ENCODE measurements around the gene ERVH48-1.
"Not testable (repeated sequence)": the region's sequence is repeated elsewhere in the genome, so short reads cannot be mapped to it uniquely, and the experiment has no call there.

ERVH48-1 gene

GRCh38 chr21:42969193-42969600 lies 43.8 kb upstream of the ERVH48-1 start:
- no peaks in the 10 kb centered on the region for H3K27me3 Mint-ChIP-seq (ENCODE audit: low read depth)
- H3K4me3 Mint-ChIP-seq = no peak overlapping the region
- no peaks in the 10 kb centered on the region for H3K36me3 Mint-ChIP-seq (ENCODE audit: low read depth)
- H3K4me1 Mint-ChIP-seq = no peaks in the 10 kb centered on the region
- no peak overlapping the region for H3K27ac Mint-ChIP-seq
- H3K9me3 Mint-ChIP-seq = no peaks in the 10 kb centered on the region
- no peak for TF ChIP-seq CTCF (IDR thresholded peaks at IDR 0.05; ENCODE audit: unreplicated experiment in 3 of 3)

- H3K4me1 Mint-ChIP-seq; H3K27me3 Mint-ChIP-seq (ENCODE audit: low read depth); H3K27ac Mint-ChIP-seq; H3K36me3 Mint-ChIP-seq (ENCODE audit: low read depth); H3K9me3 Mint-ChIP-seq; H3K4me3 Mint-ChIP-seq: not testable (repeated sequence)
Measured at GRCh38 chr21:42967616-42968015, 42.2 kb upstream of the ERVH48-1 start.

- H3K27ac Mint-ChIP-seq = no peak overlapping the region
- no peaks in the 10 kb centered on the region for H3K27me3 Mint-ChIP-seq (ENCODE audit: low read depth)
- no peaks in the 10 kb centered on the region for H3K4me1 Mint-ChIP-seq
- no peak overlapping the region for H3K4me3 Mint-ChIP-seq
- H3K36me3 Mint-ChIP-seq (ENCODE audit: low read depth) = no peaks in the 10 kb centered on the region
- no peak for TF ChIP-seq CTCF (IDR thresholded peaks at IDR 0.05; ENCODE audit: unreplicated experiment in 3 of 3)
- H3K9me3 Mint-ChIP-seq = no peaks in the 10 kb centered on the region
Measured at GRCh38 chr21:42965211-42965560, 39.8 kb upstream of the ERVH48-1 start.

GRCh38 chr21:42964546-42965210 lies 39.2 kb upstream of the ERVH48-1 start:
- no peaks in the 10 kb centered on the region for H3K27me3 Mint-ChIP-seq (ENCODE audit: low read depth)
- no peaks in the 10 kb centered on the region for H3K4me1 Mint-ChIP-seq
- H3K9me3 Mint-ChIP-seq = no peaks in the 10 kb centered on the region
- no peak overlapping the region for H3K27ac Mint-ChIP-seq
- no peak overlapping the region for H3K4me3 Mint-ChIP-seq
- no peak for TF ChIP-seq CTCF (IDR thresholded peaks at IDR 0.05; ENCODE audit: unreplicated experiment in 3 of 3)
- H3K36me3 Mint-ChIP-seq (ENCODE audit: low read depth) = no peaks in the 10 kb centered on the region

- Mint-ChIP-seq H3K27me3 (ENCODE audit: low read depth) (no peaks in the 10 kb centered on the region), H3K27ac (no peak overlapping the region), H3K9me3 (no peaks in the 10 kb centered on the region), H3K4me1 (no peaks in the 10 kb centered on the region), H3K4me3 (no peak overlapping the region), H3K36me3 (ENCODE audit: low read depth) (no peaks in the 10 kb centered on the region)
- TF ChIP-seq CTCF (IDR thresholded peaks at IDR 0.05; ENCODE audit: unreplicated experiment in 3 of 3) = no peak
Measured at GRCh38 chr21:42964086-42964485, 38.7 kb upstream of the ERVH48-1 start.

- Mint-ChIP-seq H3K4me1 (no peaks in the 10 kb centered on the region), H3K36me3 (ENCODE audit: low read depth) (no peaks in the 10 kb centered on the region), H3K27ac (no peak overlapping the region), H3K4me3 (no peak overlapping the region), H3K27me3 (ENCODE audit: low read depth) (no peaks in the 10 kb centered on the region), H3K9me3 (no peaks in the 10 kb centered on the region)
- TF ChIP-seq CTCF (IDR thresholded peaks at IDR 0.05; ENCODE audit: unreplicated experiment in 3 of 3) = no peak
Measured at GRCh38 chr21:42962380-42963007, 37.1 kb upstream of the ERVH48-1 start.
